Omental fat pad (tissue), 4 donors: ENCODE measurements around the gene KLK13. TPM values are rescaled to one million over a fixed set of nuclear protein-coding genes. Genes with fewer than 3 reads are reported as not detected.

ENCODE experiments used
- ATAC-seq: fragments of 150-250 bp; one replicate; pipeline ENCODE4 v1.9.1; 2016; ENCODE audit warnings: mild to moderate bottlenecking, moderate library complexity; ENCODE audit not compliant: low FRiP score
- DNase-seq: peaks from one replicate; pipeline ENCODE4 v3.0.0-alpha.2; 2019; ENCODE audit warnings: low spot score
- total RNA-seq, 4 donors: library from RNA; depleted of rRNA; stranded (reverse); fragments of >200 nt; gene quantifications; one replicate each; pipeline ENCODE4 v1.1.0, GENCODE V29; 2016
- TF ChIP-seq, protein P1 (sequence below), 3 donors: fragments of 450-650 bp; IDR thresholded peaks; one replicate each; pipeline ENCODE4 v1.5.1; 2016 to 2017; ENCODE audit warnings: antibody characterized with exemption in 3 of 3, mild to moderate bottlenecking in 3 of 3, moderate library complexity in 2 of 3

Gene KLK13
- total RNA-seq, 4 donors from 2014 or later: not detected

DNA sequence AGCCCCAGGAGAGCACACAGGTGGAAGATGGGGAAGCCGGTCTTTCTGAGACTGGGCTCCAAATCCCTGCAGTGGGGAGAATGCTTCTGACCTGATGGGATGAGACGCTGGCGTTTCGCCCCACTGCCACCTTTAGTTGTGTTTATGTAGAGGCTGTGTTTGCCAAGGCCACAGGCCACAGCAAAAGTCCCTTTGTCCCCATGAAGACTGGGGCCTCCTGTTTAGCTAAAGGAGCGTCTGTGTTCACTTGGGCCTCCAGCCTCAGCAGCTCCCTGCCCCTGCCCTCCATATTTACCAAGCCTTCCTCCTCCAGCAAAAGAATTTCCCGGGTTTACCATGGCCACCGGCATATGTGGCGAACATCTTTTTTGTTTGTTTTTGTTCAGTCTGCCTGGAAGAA is 28.2 kb upstream of the KLK13 start:
- no peak for DNase-seq
- no peak for ATAC-seq
- TF ChIP-seq, protein P1, sequence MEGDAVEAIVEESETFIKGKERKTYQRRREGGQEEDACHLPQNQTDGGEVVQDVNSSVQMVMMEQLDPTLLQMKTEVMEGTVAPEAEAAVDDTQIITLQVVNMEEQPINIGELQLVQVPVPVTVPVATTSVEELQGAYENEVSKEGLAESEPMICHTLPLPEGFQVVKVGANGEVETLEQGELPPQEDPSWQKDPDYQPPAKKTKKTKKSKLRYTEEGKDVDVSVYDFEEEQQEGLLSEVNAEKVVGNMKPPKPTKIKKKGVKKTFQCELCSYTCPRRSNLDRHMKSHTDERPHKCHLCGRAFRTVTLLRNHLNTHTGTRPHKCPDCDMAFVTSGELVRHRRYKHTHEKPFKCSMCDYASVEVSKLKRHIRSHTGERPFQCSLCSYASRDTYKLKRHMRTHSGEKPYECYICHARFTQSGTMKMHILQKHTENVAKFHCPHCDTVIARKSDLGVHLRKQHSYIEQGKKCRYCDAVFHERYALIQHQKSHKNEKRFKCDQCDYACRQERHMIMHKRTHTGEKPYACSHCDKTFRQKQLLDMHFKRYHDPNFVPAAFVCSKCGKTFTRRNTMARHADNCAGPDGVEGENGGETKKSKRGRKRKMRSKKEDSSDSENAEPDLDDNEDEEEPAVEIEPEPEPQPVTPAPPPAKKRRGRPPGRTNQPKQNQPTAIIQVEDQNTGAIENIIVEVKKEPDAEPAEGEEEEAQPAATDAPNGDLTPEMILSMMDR (IDR thresholded peaks at IDR 0.05): no peak

DNA sequence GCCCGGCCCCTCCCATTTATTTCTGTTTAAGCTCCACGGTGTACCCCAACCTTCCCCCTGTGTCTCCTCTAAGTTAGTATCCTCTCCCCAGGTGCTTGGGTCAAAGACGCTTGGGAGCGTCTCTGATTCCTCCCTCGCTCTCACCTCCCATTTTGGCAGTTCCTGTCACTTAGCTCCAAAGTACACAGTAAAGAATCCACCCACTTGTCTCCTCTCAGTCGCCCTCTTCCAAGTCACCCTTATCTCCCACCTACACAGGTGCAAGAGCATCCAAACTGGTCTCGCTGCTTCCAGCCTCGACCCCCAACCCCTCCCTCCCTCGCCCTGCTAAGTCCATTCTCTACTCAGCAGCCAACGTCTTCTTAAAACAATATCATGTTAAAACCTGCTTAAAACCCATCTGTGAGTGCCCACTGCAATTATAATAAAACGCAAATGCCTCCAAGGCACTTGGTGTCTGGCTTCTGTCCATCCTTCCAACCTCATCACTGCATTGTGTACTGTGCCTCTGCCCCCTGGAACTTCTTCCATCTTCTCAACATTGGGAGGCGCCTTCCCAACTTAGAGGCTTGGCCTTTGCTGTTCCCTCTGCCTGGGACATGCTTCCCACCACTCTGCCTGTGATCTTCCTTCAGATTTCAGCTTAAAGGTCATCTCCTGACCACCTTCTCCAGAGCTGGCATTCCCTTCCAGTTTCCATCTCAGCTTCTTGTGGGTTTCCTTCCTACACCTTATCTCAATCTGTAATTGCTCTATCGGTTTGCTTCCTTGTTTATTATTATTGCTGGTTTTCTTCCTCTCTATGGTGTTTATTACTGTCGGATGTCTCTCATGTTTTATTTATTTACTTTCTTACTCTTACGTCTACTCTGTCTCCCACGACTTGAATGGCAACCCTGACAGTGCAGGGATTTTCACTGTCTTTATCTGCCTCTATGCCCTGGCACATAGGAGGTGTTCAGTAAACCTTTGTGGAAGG is 27.3 kb upstream of the KLK13 start:
- no peak for ATAC-seq
- no peak for DNase-seq
- TF ChIP-seq, protein P1 (IDR thresholded peaks at IDR 0.05): no peak

DNA sequence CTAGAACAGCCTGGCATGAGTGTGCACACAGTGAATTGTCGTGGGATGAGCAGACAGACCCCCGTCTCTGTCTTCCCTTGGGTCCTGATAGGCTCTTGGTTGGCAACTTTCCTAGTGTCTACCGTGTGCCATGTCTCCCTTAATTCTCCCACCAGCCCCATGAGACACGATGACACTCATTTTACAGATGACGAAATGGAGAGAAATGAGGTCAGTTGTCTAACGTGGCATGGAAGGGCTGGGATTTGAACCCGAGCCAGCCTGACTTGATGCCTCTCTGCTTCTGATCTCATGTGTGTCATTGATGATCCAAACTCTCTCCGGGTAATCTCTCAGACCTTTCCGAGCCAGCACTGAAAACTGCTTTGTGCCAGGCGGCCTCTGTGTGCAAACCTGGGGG is 26.2 kb upstream of the KLK13 start:
- no peak for ATAC-seq
- no peak for DNase-seq
- TF ChIP-seq, protein P1 (IDR thresholded peaks at IDR 0.05): no peak

DNA sequence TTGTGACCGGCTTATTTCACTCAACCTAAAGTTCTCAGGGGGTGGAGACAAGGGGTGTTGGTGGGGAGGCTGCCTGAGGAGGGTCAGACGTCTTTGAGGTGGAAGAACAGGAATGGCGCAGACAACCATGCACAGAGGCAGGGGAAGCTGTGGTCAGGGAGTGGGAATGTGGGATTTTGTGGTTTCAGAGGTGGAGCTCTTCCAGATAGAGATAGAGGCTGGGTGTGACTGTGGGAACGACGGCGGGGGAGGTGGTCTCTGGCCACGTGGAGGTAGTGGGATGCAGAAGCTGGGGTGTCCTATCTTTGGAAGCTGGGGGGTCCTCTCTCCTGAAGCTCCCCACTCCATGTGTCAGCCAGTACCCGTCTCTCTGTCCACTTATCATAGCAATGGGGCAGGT is 25.6 kb upstream of the KLK13 start:
- ATAC-seq (no peak), DNase-seq (no peak)
- TF ChIP-seq, protein P1 (IDR thresholded peaks at IDR 0.05): no peak

DNA sequence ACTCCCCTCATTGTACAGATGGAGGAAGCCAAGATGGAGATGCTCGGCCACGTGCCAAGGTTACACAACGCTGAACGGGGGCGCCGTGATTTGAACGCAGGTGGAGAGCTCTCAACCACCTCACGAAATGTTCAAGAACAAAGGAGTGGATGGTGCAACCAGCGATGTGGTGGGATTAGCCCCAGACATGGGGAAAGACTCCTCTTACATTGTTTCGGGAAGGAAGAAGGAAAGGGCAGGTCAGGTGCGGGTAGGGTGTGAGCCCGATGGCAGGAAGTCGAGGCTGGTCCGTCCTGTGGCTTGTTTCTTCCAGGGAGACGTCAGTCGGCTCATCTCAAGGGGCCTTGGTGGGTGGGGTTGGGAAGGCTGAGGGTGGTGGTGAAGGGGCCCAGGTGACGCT is 24.9 kb upstream of the KLK13 start:
- DNase-seq (no peak), ATAC-seq (no peak)
- TF ChIP-seq, protein P1 (IDR thresholded peaks at IDR 0.05): no peak

DNA sequence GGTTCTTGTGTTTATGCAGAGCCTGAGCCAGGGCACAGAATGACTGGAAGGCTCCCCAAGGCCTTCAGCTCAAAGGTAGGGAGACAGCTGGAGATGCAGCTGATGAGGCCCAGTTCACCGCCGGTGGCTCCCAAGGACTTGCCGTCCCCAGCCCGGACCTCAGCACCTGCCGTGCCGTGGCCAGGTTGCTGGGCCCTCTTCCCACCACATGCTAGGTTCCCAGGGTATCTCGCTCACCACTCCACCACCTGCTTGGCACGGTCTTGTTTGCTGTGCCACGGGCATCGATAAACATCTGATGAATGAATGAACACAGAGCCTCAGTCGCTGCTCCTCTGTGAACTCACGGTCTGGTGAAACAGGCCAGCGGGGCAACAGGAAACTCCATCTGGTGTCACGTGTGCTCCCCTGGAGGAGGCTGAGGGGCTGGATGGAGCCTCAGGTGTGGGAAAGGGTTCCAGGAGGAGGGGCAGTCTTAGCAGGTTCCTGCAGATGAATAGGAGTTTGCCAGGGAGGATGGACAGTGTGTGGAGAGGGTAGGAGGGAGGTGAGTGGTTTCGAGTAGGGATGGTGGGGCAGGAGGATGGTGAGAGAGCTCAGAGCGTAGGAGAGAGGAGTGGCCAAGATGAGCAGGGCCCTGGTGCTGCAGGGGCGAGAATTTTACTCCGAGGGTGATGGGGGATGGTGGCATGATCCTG is 21.4 kb upstream of the KLK13 start:
- TF ChIP-seq, protein P1 (IDR thresholded peaks at IDR 0.05): no peak
- no peak for DNase-seq
- no peak for ATAC-seq
